Measurements from ENCODE around the gene CRISPLD2.
A peak's percentile ranks its signal among the peaks of the same experiment; 100 is the strongest.

CRISPLD2 gene

DNA sequence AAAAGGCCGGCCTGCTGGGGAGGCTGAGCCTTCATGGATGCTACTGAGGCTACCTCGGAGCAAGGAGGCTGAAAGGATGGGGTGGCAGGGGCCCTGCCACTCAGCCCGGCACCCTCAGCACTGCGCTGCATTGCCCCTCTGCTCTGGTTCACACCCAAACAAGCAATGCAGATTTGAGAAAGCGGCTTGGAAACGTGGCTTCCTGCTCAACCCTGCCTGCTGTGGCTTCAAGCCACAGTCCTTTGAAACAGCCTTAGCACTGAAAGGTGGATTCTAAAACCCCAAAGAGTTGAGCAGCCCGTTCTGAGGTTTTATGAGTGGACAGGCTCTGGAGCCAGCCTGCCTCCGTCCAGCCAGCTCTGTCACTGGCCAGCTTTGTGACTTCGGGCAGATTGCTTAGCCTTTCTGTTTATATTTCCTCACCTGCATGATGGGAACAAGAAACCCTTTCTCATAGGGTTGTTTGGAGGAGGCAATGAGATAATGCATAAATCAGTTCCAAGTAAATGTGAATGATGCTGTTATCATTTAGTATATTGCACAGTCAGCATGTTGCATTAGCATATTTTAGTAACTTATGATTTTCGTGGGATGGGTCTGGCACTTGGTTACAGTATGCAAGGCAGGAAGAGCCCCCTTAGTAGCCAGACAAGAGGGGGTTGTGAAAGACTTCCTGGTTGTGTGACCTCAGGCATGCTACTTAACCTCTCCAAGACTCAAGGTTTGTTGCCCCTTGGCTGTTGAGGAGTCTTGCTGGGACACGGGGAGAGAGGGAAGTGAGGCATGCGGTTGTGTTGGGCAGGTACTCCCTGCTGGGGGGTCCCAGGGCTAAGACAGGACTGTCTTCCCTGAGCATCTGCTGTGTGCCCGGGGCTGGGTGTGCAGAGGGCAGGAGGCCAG, 23.6 kb downstream of the CRISPLD2 start:
- H3K4me3 ChIP-seq (replicated peaks; ENCODE audit: insufficient read depth, low read length): no peak overlapping the region
- no peak overlapping the region for H3K27ac ChIP-seq (replicated peaks)
- peaks cover 29% of the 10 kb centered on the region for H3K27me3 ChIP-seq (ENCODE audit: insufficient read depth, poor library complexity, severe bottlenecking)
- no peak for DNase-seq (ENCODE audit: low read depth in 1 of 2, low spot score in 1 of 2)
- TF ChIP-seq, protein P1, sequence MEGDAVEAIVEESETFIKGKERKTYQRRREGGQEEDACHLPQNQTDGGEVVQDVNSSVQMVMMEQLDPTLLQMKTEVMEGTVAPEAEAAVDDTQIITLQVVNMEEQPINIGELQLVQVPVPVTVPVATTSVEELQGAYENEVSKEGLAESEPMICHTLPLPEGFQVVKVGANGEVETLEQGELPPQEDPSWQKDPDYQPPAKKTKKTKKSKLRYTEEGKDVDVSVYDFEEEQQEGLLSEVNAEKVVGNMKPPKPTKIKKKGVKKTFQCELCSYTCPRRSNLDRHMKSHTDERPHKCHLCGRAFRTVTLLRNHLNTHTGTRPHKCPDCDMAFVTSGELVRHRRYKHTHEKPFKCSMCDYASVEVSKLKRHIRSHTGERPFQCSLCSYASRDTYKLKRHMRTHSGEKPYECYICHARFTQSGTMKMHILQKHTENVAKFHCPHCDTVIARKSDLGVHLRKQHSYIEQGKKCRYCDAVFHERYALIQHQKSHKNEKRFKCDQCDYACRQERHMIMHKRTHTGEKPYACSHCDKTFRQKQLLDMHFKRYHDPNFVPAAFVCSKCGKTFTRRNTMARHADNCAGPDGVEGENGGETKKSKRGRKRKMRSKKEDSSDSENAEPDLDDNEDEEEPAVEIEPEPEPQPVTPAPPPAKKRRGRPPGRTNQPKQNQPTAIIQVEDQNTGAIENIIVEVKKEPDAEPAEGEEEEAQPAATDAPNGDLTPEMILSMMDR (IDR thresholded peaks at IDR 0.05; ENCODE audit: insufficient read depth, low read length): no peak

DNA sequence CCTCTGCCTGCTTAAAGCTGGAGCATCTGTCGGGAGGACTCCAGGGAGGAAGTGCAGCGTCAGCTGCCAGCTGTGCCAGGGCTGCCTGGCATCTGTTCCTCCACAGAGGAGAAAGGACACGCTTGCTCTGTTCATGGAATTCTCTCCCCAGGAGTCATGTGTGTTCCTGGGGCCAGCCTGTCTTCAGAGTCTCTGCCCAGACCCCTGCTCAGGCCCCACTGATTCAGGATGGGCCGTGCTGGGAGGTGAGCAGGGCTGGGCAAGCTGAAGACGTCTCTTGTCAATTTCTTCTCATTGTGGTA, 24.2 kb downstream of the CRISPLD2 start:
- Histone ChIP-seq H3K27me3 (ENCODE audit: insufficient read depth, poor library complexity, severe bottlenecking) (peaks cover 29% of the 10 kb centered on the region), H3K27ac (replicated peaks) (no peak overlapping the region), H3K4me3 (replicated peaks; ENCODE audit: insufficient read depth, low read length) (no peak overlapping the region)
- DNase-seq (ENCODE audit: low read depth in 1 of 2, low spot score in 1 of 2): no peak
- TF ChIP-seq SPI1 (IDR thresholded peaks at IDR 0.05; ENCODE audit: borderline replicate concordance, low read depth): peak; percentile 33; the same call in 1 of the 2 replicates
- TF ChIP-seq, protein P1 (IDR thresholded peaks at IDR 0.05; ENCODE audit: insufficient read depth, low read length): no peak

DNA sequence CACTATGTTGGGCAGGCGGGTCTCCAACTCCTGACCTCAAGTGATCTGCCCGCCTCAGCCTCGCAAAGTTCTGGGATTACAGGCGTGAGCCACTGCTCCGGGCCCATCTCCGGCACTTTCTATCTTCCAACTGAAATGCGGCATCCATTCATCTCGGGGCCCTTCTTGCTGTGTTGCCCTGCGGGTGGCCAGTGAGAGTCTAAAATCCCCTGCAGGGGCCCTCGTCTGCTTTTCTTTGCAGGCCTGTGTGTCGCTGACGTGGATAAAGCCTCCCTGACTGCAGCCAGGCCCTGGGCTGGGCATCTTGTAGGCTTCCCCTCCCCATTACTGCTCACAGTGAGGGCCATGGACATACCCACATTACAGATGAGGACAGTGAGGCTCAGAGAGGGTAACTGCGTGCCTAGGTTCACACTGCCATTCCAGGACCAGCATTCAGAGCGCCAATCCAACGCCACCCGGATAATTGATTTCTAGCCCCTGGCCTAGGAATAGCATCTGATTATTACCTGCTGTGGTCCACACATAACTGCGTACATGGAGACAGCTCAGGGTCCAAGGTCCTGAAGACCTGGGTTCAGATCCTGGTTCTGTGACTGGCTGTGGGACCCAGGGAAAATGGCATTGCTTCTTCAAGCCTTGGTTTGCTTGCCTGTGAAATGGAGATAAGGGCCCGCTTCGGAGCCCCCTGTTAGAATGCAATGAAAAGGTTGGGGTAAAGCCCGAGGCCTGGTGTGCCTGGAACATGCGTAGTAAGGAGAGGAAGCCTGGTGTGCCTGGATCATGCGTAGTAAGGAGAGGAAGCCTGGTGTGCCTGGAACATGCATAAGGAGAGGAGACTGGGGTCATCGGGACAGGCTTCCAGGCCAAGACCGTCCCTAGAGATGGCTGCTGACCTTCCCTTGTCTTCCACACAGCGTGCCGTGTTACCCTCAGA, 25.0 kb downstream of the CRISPLD2 start:
- DNase-seq (ENCODE audit: low read depth in 1 of 2, low spot score in 1 of 2): no peak
- TF ChIP-seq, protein P1 (IDR thresholded peaks at IDR 0.05; ENCODE audit: insufficient read depth, low read length): no peak
- TF ChIP-seq GABPA (IDR thresholded peaks at IDR 0.05; ENCODE audit: low read depth) (no peak), POLR2AphosphoS5 (IDR thresholded peaks at IDR 0.05; ENCODE audit: low read depth) (no peak), SPI1 (IDR thresholded peaks at IDR 0.05; ENCODE audit: borderline replicate concordance, low read depth) (no peak)
- TF ChIP-seq, protein P2, sequence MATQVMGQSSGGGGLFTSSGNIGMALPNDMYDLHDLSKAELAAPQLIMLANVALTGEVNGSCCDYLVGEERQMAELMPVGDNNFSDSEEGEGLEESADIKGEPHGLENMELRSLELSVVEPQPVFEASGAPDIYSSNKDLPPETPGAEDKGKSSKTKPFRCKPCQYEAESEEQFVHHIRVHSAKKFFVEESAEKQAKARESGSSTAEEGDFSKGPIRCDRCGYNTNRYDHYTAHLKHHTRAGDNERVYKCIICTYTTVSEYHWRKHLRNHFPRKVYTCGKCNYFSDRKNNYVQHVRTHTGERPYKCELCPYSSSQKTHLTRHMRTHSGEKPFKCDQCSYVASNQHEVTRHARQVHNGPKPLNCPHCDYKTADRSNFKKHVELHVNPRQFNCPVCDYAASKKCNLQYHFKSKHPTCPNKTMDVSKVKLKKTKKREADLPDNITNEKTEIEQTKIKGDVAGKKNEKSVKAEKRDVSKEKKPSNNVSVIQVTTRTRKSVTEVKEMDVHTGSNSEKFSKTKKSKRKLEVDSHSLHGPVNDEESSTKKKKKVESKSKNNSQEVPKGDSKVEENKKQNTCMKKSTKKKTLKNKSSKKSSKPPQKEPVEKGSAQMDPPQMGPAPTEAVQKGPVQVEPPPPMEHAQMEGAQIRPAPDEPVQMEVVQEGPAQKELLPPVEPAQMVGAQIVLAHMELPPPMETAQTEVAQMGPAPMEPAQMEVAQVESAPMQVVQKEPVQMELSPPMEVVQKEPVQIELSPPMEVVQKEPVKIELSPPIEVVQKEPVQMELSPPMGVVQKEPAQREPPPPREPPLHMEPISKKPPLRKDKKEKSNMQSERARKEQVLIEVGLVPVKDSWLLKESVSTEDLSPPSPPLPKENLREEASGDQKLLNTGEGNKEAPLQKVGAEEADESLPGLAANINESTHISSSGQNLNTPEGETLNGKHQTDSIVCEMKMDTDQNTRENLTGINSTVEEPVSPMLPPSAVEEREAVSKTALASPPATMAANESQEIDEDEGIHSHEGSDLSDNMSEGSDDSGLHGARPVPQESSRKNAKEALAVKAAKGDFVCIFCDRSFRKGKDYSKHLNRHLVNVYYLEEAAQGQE (IDR thresholded peaks at IDR 0.05; ENCODE audit: insufficient replicate concordance, low read depth): no peak
- Histone ChIP-seq H3K27me3 (ENCODE audit: insufficient read depth, poor library complexity, severe bottlenecking) (peaks cover 22% of the 10 kb centered on the region), H3K27ac (replicated peaks) (no peak overlapping the region), H3K4me3 (replicated peaks; ENCODE audit: insufficient read depth, low read length) (no peak overlapping the region)

DNA sequence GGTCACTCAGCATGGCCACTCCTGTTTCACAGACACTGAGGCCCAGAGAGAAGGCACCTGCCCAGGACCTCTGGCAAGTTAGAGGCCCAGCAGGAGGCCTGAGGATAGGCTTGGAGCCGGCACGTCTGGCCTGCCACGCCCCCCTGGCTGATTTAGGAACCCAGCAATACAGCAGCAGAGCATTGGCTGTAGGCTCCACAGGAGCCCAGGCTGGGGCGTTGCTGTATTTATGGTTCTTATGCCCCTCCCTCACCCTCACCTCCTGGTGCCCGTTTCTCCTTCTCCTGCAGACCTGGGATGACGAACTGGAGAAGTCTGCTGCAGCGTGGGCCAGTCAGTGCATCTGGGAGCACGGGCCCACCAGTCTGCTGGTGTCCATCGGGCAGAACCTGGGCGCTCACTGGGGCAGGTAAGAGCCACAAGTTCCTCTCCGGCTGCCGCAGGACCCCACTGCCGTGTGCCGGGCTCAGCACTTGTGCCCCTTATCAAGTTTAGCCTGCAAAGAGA, 25.8 kb downstream of the CRISPLD2 start:
- Histone ChIP-seq H3K4me3 (replicated peaks; ENCODE audit: insufficient read depth, low read length) (no peak overlapping the region), H3K27ac (replicated peaks) (no peak overlapping the region), H3K27me3 (ENCODE audit: insufficient read depth, poor library complexity, severe bottlenecking) (peaks cover 16% of the 10 kb centered on the region)
- TF ChIP-seq GABPA (IDR thresholded peaks at IDR 0.05; ENCODE audit: low read depth): no peak
- no peak for TF ChIP-seq SPI1 (IDR thresholded peaks at IDR 0.05; ENCODE audit: borderline replicate concordance, low read depth)
- TF ChIP-seq, protein P1 (IDR thresholded peaks at IDR 0.05; ENCODE audit: insufficient read depth, low read length): no peak
- TF ChIP-seq POLR2AphosphoS5 (IDR thresholded peaks at IDR 0.05; ENCODE audit: low read depth): no peak
- TF ChIP-seq, protein P2 (IDR thresholded peaks at IDR 0.05; ENCODE audit: insufficient replicate concordance, low read depth): no peak
- DNase-seq (ENCODE audit: low read depth in 1 of 2, low spot score in 1 of 2): no peak

All from HL-60 (cell line).